Activated B cell treated with CpG ODN at 0.5 μM for 24 hours (primary cell): ENCODE measurements around the gene IGIP. TPM values are rescaled to one million over a fixed set of nuclear protein-coding genes. Genes with fewer than 3 reads are reported as not detected.

ENCODE experiments used
- ATAC-seq: fragments of 200-7000 bp; cut with Tn5 transposase; one replicate; pipeline ENCODE4 v1.10.0; 2021; ENCODE audit warnings: low read depth, mild to moderate bottlenecking, moderate library complexity
- CTCF ChIA-PET: fragments of 350-600 bp; sonication (Branson Sonifier 250); formaldehyde crosslinking; loops from one replicate; lab custom pipeline; 2021; ENCODE audit warnings: antibody characterized with exemption; lab: Charles Lee
- POLR2A ChIA-PET: fragments of 350-600 bp; sonication (Branson Sonifier 250); formaldehyde crosslinking; loops from one replicate; lab custom pipeline; 2021; ENCODE audit warnings: antibody characterized with exemption; lab: Charles Lee
- DNase-seq: peaks from one replicate; pipeline ENCODE4 v3.0.0; 2022
- H3K27ac Mint-ChIP-seq: one replicate; pipeline ENCODE4 v1.8.0; 2020; ENCODE audit warnings: mixed read lengths
- H3K27me3 Mint-ChIP-seq: one replicate; pipeline ENCODE4 v1.8.0; 2021; ENCODE audit warnings: mixed read lengths
- H3K36me3 Mint-ChIP-seq: one replicate; pipeline ENCODE4 v1.8.0; 2021; ENCODE audit warnings: low read depth, mixed read lengths
- H3K4me1 Mint-ChIP-seq: one replicate; pipeline ENCODE4 v1.8.0; 2021; ENCODE audit warnings: mixed read lengths
- H3K4me3 Mint-ChIP-seq: one replicate; pipeline ENCODE4 v1.8.0; 2020; ENCODE audit warnings: mild to moderate bottlenecking, mixed read lengths
- H3K9me3 Mint-ChIP-seq: one replicate; pipeline ENCODE4 v1.8.0; 2020; ENCODE audit warnings: mixed read lengths
- CTCF ChIP-seq: fragments of 200-600 bp; IDR thresholded peaks from one replicate; pipeline ENCODE4 v1.8.0; 2022; ENCODE audit warnings: antibody characterized with exemption, mild to moderate bottlenecking
- intact Hi-C: fragments of 100-400 bp; cut with micrococcal nuclease; formaldehyde crosslinking; loops from one replicate; pipeline ENCODE4 v1.15.1; 2024
- total RNA-seq: library from RNA; stranded (reverse); gene quantifications from 2 replicates; pipeline ENCODE4 v1.2.3, GENCODE V29; 2022

Gene IGIP
- total RNA-seq, 1 donor from 2014 or later, result 4.8 TPM

GRCh38 chr5:140146523-140146842, 20.7 kb downstream of the IGIP start:
- peaks cover 26% of the 10 kb centered on the region for H3K4me1 Mint-ChIP-seq
- DNase-seq, result no peak
- CTCF ChIA-PET, result interaction anchor here (1.1 to 6.5 kb wide), 8 partner anchors 10 to 73 kb away, joined by 3 to 116 read pairs (median 8); partner anchors contain the start of gene PURA
- no peak for TF ChIP-seq CTCF
- intact Hi-C loops, result no loop called here
- H3K36me3 Mint-ChIP-seq, result no peaks in the 10 kb centered on the region
- no peak overlapping the region for H3K4me3 Mint-ChIP-seq
- POLR2A ChIA-PET, result interaction anchor here (0.6 to 0.7 kb wide), 2 partner anchors 33 to 1490 kb away, joined by 3 read pairs; partner anchors contain the start of genes PURA and RELL2
- H3K27ac Mint-ChIP-seq, result no peak overlapping the region
- H3K27me3 Mint-ChIP-seq, result peaks cover 21% of the 10 kb centered on the region
- H3K9me3 Mint-ChIP-seq, result no peaks in the 10 kb centered on the region
- no peak for ATAC-seq

GRCh38 chr5:140147460-140147859, 21.7 kb downstream of the IGIP start:
- no peak for DNase-seq
- peaks cover 21% of the 10 kb centered on the region for H3K27me3 Mint-ChIP-seq
- ChIA-PET POLR2A (no interaction called here), CTCF (interaction anchor here (6.5 kb wide), 1 partner anchor 33 kb away, joined by 59 read pairs; the partner anchor contains the start of gene PURA)
- no peak for TF ChIP-seq CTCF
- no peak overlapping the region for H3K4me3 Mint-ChIP-seq
- peaks cover 26% of the 10 kb centered on the region for H3K4me1 Mint-ChIP-seq
- H3K9me3 Mint-ChIP-seq, result no peaks in the 10 kb centered on the region
- ATAC-seq, result no peak
- no peaks in the 10 kb centered on the region for H3K36me3 Mint-ChIP-seq
- H3K27ac Mint-ChIP-seq, result no peak overlapping the region
- intact Hi-C loops, result no loop called here

GRCh38 chr5:140148508-140148907, 22.8 kb downstream of the IGIP start:
- DNase-seq (no peak), ATAC-seq (no peak)
- Mint-ChIP-seq H3K4me1 (peaks cover 26% of the 10 kb centered on the region), H3K4me3 (no peak overlapping the region), H3K27ac (no peak overlapping the region), H3K27me3 (peaks cover 21% of the 10 kb centered on the region), H3K36me3 (no peaks in the 10 kb centered on the region), H3K9me3 (no peaks in the 10 kb centered on the region)
- CTCF ChIA-PET, result no interaction called here
- TF ChIP-seq CTCF, result no peak
- intact Hi-C loops, result no loop called here
- POLR2A ChIA-PET, result interaction anchor here (1.1 kb wide), 1 partner anchor 42 kb away, joined by 10 read pairs; no protein-coding TSS in a partner anchor

GRCh38 chr5:140150201-140150600, 24.5 kb downstream of the IGIP start:
- peaks cover 14% of the 10 kb centered on the region for H3K4me1 Mint-ChIP-seq
- ChIA-PET CTCF (interaction anchor here (1.0 to 1.3 kb wide), 2 partner anchors 76 to 78 kb away, joined by 3 to 4 read pairs; no protein-coding TSS in a partner anchor), POLR2A (no interaction called here)
- H3K9me3 Mint-ChIP-seq, result no peaks in the 10 kb centered on the region
- DNase-seq, result no peak
- TF ChIP-seq CTCF, result no peak
- no peak overlapping the region for H3K4me3 Mint-ChIP-seq
- no peak for ATAC-seq
- intact Hi-C loops, result no loop called here
- no peak overlapping the region for H3K27ac Mint-ChIP-seq
- H3K36me3 Mint-ChIP-seq, result no peaks in the 10 kb centered on the region
- peaks cover 13% of the 10 kb centered on the region for H3K27me3 Mint-ChIP-seq

GRCh38 chr5:140151144-140152021, 25.6 kb downstream of the IGIP start:
- ATAC-seq, result no peak
- H3K9me3 Mint-ChIP-seq, result no peaks in the 10 kb centered on the region
- H3K36me3 Mint-ChIP-seq, result no peaks in the 10 kb centered on the region
- DNase-seq, result no peak
- ChIA-PET CTCF (interaction anchor here (1.3 kb wide), 1 partner anchor 79 kb away, joined by 3 read pairs; no protein-coding TSS in a partner anchor), POLR2A (no interaction called here)
- H3K4me3 Mint-ChIP-seq, result no peak overlapping the region
- intact Hi-C loops, result no loop called here
- TF ChIP-seq CTCF, result no peak
- H3K27ac Mint-ChIP-seq, result no peak overlapping the region
- H3K27me3 Mint-ChIP-seq, result peaks cover 8% of the 10 kb centered on the region
- H3K4me1 Mint-ChIP-seq, result peaks cover 7% of the 10 kb centered on the region
